Upper lobe of left lung (tissue), 4 donors: Measurements from ENCODE around the gene ZNF865.

ENCODE experiments used
- CTCF ChIP-seq, 6 experiments: fragments of 450-650 bp in 4 of 6; fragments of 200-600 bp in 2 of 6; sonication (generic) in 2 of 6; IDR thresholded peaks; one replicate each; pipeline ENCODE4 v1.5.1; 2016 to 2019; ENCODE audit warnings: antibody characterized with exemption in 6 of 6
- EP300 ChIP-seq, 4 donors: sonication (generic); formaldehyde crosslinking; IDR thresholded peaks; one replicate each; pipeline ENCODE4 v1.5.1; 2017; ENCODE audit warnings: antibody characterized with exemption in 4 of 4, control low read depth in 2 of 4
- POLR2A ChIP-seq, 4 donors: fragments of 450-650 bp; IDR thresholded peaks; one replicate each; pipeline ENCODE4 v1.5.1; 2016 to 2017; ENCODE audit warnings: antibody characterized with exemption in 4 of 4, mild to moderate bottlenecking in 2 of 4
- POLR2AphosphoS5 ChIP-seq, 2 donors: sonication (generic); formaldehyde crosslinking; IDR thresholded peaks; one replicate each; pipeline ENCODE4 v1.5.1; 2017; ENCODE audit warnings: antibody characterized with exemption in 2 of 2

GRCh38 chr19:55597501-55597921, 7.9 kb upstream of the ZNF865 start:
- TF ChIP-seq CTCF (IDR thresholded peaks at IDR 0.05) (no peak), EP300 (IDR thresholded peaks at IDR 0.05) (no peak), POLR2A (IDR thresholded peaks at IDR 0.05) (no peak), POLR2AphosphoS5 (IDR thresholded peaks at IDR 0.05) (no peak)
